ENCODE measurements around the gene SYT14. TPM values are rescaled to one million over a fixed set of nuclear protein-coding genes. Genes with fewer than 3 reads are reported as not detected.

The SYT14 gene
- total RNA-seq, 1 donor from 2014 or later = 0.16 TPM

DNA sequence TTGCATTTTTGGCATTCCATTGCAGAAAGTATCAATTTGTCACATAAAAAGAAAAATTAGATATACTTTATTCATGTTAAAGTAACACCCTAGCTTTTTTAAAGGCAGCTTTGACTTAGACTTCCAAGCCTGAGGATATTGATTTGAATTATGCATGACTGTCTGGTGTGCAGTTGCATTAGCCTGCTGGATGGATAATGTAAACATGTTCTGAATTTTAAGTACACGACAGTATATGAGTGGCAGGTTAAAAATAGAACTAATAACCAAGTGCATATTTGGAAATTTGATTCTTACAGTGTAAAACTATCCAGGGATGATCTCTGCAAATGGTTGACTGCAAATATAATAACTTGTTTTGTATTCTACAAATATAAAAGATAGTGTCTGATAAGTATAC lies 124.0 kb downstream of the SYT14 start:
- no peaks in the 10 kb centered on the region for H3K36me3 Mint-ChIP-seq (ENCODE audit: unreplicated experiment)
- H3K4me1 Mint-ChIP-seq (ENCODE audit: unreplicated experiment) = peaks cover 4% of the 10 kb centered on the region
- no peaks in the 10 kb centered on the region for H3K9me3 Mint-ChIP-seq (ENCODE audit: unreplicated experiment)
- TF ChIP-seq, protein P1, sequence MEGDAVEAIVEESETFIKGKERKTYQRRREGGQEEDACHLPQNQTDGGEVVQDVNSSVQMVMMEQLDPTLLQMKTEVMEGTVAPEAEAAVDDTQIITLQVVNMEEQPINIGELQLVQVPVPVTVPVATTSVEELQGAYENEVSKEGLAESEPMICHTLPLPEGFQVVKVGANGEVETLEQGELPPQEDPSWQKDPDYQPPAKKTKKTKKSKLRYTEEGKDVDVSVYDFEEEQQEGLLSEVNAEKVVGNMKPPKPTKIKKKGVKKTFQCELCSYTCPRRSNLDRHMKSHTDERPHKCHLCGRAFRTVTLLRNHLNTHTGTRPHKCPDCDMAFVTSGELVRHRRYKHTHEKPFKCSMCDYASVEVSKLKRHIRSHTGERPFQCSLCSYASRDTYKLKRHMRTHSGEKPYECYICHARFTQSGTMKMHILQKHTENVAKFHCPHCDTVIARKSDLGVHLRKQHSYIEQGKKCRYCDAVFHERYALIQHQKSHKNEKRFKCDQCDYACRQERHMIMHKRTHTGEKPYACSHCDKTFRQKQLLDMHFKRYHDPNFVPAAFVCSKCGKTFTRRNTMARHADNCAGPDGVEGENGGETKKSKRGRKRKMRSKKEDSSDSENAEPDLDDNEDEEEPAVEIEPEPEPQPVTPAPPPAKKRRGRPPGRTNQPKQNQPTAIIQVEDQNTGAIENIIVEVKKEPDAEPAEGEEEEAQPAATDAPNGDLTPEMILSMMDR (IDR thresholded peaks at IDR 0.05) = no peak
- no peak overlapping the region for H3K27ac Mint-ChIP-seq (ENCODE audit: unreplicated experiment)
- H3K27me3 Mint-ChIP-seq (ENCODE audit: unreplicated experiment) = peaks cover 37% of the 10 kb centered on the region
- no peak overlapping the region for H3K4me3 Mint-ChIP-seq (ENCODE audit: unreplicated experiment)
- DNase-seq (ENCODE audit: extremely low spot score, unreplicated experiment) = no peak

DNA sequence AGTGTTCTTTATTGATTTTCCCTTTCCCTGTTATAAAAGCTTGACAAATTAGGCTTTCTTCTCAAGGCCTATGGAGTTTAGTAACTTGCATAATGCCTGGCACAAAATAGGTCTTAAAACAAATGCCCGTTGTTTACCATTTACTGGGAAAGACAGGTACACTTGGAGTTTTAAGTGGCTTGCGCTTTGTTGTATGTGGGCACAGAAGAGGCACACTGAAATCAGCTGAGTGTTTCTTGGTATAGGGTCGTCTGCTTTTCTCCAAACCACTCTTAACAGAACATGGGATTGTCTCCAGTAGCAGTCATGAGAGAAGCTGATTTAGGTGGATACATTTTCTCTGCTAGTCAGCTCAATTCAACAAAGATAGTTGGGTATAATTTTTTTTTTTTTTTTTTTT lies 132.5 kb downstream of the SYT14 start:
- H3K27me3 Mint-ChIP-seq (ENCODE audit: unreplicated experiment) = peaks cover 32% of the 10 kb centered on the region
- DNase-seq (ENCODE audit: extremely low spot score, unreplicated experiment) = no peak
- no peak overlapping the region for H3K4me3 Mint-ChIP-seq (ENCODE audit: unreplicated experiment)
- H3K4me1 Mint-ChIP-seq (ENCODE audit: unreplicated experiment) = no peaks in the 10 kb centered on the region
- H3K36me3 Mint-ChIP-seq (ENCODE audit: unreplicated experiment) = no peaks in the 10 kb centered on the region
- TF ChIP-seq, protein P1 (IDR thresholded peaks at IDR 0.05) = no peak
- H3K27ac Mint-ChIP-seq (ENCODE audit: unreplicated experiment) = no peak overlapping the region
- H3K9me3 Mint-ChIP-seq (ENCODE audit: unreplicated experiment) = no peaks in the 10 kb centered on the region

DNA sequence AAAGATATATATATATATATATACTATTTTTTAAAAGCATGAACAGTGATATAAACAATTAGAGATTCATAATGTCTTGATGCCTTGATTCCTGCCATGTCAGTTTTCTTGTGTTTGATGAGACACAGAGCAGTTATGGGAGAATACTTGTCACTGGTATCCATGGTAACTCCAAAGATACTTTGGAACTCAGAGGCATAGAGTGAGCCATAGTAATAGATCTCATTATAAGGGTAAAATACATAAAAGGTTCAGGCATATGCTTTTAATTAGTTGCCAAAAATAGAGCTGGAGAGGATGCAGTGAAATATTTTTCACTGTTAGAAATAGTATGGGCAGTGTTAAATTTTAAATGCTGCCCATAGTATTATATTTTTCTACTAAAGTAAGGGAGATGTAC lies 134.1 kb downstream of the SYT14 start:
- DNase-seq (ENCODE audit: extremely low spot score, unreplicated experiment) = no peak
- Mint-ChIP-seq H3K27ac (ENCODE audit: unreplicated experiment) (no peak overlapping the region), H3K4me3 (ENCODE audit: unreplicated experiment) (no peak overlapping the region), H3K36me3 (ENCODE audit: unreplicated experiment) (no peaks in the 10 kb centered on the region), H3K9me3 (ENCODE audit: unreplicated experiment) (no peaks in the 10 kb centered on the region), H3K27me3 (ENCODE audit: unreplicated experiment) (peaks cover 30% of the 10 kb centered on the region), H3K4me1 (ENCODE audit: unreplicated experiment) (no peaks in the 10 kb centered on the region)
- TF ChIP-seq, protein P1 (IDR thresholded peaks at IDR 0.05) = no peak

GRCh38 chr1:210072896-210073504 lies 135.0 kb downstream of the SYT14 start:
- H3K36me3 Mint-ChIP-seq (ENCODE audit: unreplicated experiment) = no peaks in the 10 kb centered on the region
- TF ChIP-seq, protein P1 (IDR thresholded peaks at IDR 0.05) = no peak
- peaks cover 23% of the 10 kb centered on the region for H3K27me3 Mint-ChIP-seq (ENCODE audit: unreplicated experiment)
- no peaks in the 10 kb centered on the region for H3K4me1 Mint-ChIP-seq (ENCODE audit: unreplicated experiment)
- no peak for DNase-seq (ENCODE audit: extremely low spot score, unreplicated experiment)
- H3K27ac Mint-ChIP-seq (ENCODE audit: unreplicated experiment) = no peak overlapping the region
- H3K9me3 Mint-ChIP-seq (ENCODE audit: unreplicated experiment) = no peaks in the 10 kb centered on the region
- no peak overlapping the region for H3K4me3 Mint-ChIP-seq (ENCODE audit: unreplicated experiment)

GRCh38 chr1:210074904-210075303 lies 136.9 kb downstream of the SYT14 start:
- Mint-ChIP-seq H3K9me3 (ENCODE audit: unreplicated experiment) (no peaks in the 10 kb centered on the region), H3K4me3 (ENCODE audit: unreplicated experiment) (no peak overlapping the region), H3K4me1 (ENCODE audit: unreplicated experiment) (no peaks in the 10 kb centered on the region), H3K27ac (ENCODE audit: unreplicated experiment) (no peak overlapping the region), H3K27me3 (ENCODE audit: unreplicated experiment) (peaks cover 10% of the 10 kb centered on the region), H3K36me3 (ENCODE audit: unreplicated experiment) (no peaks in the 10 kb centered on the region)
- TF ChIP-seq, protein P1 (IDR thresholded peaks at IDR 0.05) = no peak
- no peak for DNase-seq (ENCODE audit: extremely low spot score, unreplicated experiment)

All from osteocyte (in vitro differentiated cells).